A204.1 (cell line): Measurements from ENCODE around the gene ERFE.
"Not testable (repeated sequence)": the region's sequence is repeated elsewhere in the genome, so short reads cannot be mapped to it uniquely, and the experiment has no call there.

Experiments
- FAIRE-seq: peaks from 2 replicates; lab custom pipeline; 2012; peaks lifted over from hg19 to GRCh38; lab: Jason Lieb, UNC

Gene ERFE

GRCh38 chr2:238158509-238159070 is at the start of gene ERFE:
ERFE (plus strand) TSS chr2:238158970; CDS start chr2:238159008, 38 bp downstream.
- no peak for FAIRE-seq

- FAIRE-seq: no peak
Observed at GRCh38 chr2:238113611-238114010, 45.2 kb upstream of the ERFE start.

- no peak for FAIRE-seq
Observed at GRCh38 chr2:238114331-238114841, 44.4 kb upstream of the ERFE start.

GRCh38 chr2:238114851-238115660 is 43.7 kb upstream of the ERFE start:
- FAIRE-seq: no peak

- FAIRE-seq: not testable (repeated sequence)
Observed at GRCh38 chr2:238115709-238116108, 43.1 kb upstream of the ERFE start.

- FAIRE-seq: no peak
Observed at GRCh38 chr2:238116298-238117198, 42.2 kb upstream of the ERFE start.

- no peak for FAIRE-seq
Observed at GRCh38 chr2:238117199-238118154, 41.3 kb upstream of the ERFE start.

- no peak for FAIRE-seq
Observed at GRCh38 chr2:238119756-238120462, 38.9 kb upstream of the ERFE start.

GRCh38 chr2:238120463-238121298 is 38.1 kb upstream of the ERFE start:
- no peak for FAIRE-seq

- no peak for FAIRE-seq
Observed at GRCh38 chr2:238121511-238122286, 37.1 kb upstream of the ERFE start.

GRCh38 chr2:238122287-238123217 is 36.2 kb upstream of the ERFE start:
- no peak for FAIRE-seq

- FAIRE-seq: no peak
Observed at GRCh38 chr2:238123218-238123971, 35.4 kb upstream of the ERFE start.

- FAIRE-seq: no peak
Observed at GRCh38 chr2:238123991-238124470, 34.7 kb upstream of the ERFE start.

- no peak for FAIRE-seq
Observed at GRCh38 chr2:238124488-238125126, 34.2 kb upstream of the ERFE start.

GRCh38 chr2:238125127-238125885 is 33.5 kb upstream of the ERFE start:
- no peak for FAIRE-seq

- FAIRE-seq: no peak
Observed at GRCh38 chr2:238126338-238126737, 32.4 kb upstream of the ERFE start.
